ENCODE results near the gene ADORA1.

DNA sequence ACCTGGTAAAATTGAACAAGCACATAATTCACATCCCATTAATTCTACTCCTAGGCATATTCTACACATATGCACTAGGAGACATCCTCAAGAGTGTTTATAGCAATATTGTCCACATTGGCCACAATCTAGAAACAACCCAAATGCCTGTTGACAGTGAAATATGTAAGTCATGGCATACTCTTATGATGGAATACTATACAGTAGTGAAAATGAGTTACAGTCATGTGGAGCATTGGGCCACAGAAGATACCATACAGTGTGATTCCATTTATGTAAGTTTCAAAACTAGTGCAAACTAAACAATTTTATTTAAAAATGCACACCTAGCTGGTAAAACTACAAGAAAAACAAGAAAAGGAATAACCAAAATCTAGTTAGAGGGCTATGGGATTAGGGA, 82.8 kb downstream of the ADORA1 start:
- no peak for TF ChIP-seq POLR2AphosphoS5 (IDR thresholded peaks at IDR 0.05; ENCODE audit: borderline replicate concordance, low read depth, low read length)
- no peak for TF ChIP-seq EZH2 (IDR thresholded peaks at IDR 0.05)
